Stimulated activated CD4-positive, alpha-beta T cell treated with anti-CD3 and anti-CD28 coated beads, Interleukin-4, amount 100 ng/mL, for 4 hours (primary cell): ENCODE data around the gene PPP1R14B.

ENCODE experiments used
- DNase-seq, 2 experiments: peaks; one replicate each; pipeline ENCODE4 v3.0.0-alpha.2; 2020

Gene PPP1R14B

DNA sequence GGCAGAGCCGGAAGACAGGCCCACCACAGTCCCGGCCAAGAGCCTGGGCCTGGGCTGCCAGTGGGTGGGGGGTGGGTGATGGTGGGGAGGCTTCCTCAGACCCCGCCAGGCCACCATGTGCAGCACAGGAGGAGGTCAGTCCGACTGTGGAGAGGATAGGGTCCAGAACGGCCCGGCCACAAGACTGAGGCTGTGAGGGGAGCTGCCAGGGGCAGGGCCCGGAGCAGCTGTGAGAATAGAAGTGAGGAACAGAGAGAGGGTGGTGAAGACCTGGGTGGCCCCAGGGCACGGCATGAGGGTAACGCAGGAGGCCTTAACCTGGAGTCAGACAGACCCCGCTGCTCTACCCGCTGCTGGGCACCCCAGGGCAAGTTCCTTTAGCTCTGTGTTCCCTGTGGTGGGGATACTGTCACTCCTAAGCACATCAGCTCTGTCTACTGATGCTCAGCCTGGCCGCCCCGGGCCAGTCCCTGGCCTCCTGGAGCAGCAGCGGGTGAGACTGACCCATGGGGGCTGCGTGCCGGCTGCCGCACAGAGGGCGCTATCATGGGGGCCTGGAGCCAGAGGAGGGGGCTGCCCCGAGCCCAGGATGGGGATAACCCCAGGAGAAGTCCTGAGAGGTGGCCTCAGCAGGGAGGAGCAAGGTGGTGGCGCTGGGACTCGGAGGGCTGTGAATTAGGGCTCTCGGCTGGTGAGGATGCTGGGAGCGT, 38.5 kb downstream of the PPP1R14B start:
- no peak for DNase-seq

DNA sequence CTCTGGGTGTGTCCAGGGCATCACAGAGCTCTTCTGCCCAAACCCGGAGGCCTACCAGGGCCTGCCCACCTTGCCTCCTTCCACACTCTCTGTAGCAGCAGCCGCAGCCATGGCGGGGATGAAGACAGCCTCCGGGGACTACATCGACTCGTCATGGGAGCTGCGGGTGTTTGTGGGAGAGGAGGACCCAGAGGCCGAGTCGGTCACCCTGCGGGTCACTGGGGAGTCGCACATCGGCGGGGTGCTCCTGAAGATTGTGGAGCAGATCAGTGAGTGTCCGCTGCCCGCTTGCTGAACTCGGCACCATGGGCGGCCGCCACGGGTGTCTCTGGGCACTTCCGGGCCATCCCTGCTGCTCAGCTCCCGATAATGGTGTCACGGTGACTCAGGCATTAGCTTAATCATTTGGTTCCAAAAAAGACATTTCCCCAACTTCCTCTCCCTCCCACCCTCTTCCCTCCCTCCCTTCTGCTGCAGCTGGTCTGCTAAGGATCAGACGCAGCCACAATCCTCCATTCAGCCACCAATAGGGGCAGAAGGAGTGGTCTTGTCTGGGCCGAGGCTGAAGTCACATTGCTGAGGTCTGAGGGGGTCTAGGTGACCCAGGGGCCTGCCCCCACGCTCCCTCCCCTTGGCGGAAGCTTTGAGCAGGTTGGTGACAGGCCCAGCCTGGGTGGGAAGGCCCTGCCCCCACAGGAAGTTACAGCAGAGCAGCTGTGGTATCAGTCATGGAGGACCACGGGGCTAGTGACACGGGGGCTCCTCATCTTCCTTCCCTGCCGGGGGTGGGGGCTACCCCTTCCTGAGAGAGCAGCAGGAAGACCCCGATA, 39.3 kb downstream of the PPP1R14B start:
- peak; percentile 75 to 89 for DNase-seq

DNA sequence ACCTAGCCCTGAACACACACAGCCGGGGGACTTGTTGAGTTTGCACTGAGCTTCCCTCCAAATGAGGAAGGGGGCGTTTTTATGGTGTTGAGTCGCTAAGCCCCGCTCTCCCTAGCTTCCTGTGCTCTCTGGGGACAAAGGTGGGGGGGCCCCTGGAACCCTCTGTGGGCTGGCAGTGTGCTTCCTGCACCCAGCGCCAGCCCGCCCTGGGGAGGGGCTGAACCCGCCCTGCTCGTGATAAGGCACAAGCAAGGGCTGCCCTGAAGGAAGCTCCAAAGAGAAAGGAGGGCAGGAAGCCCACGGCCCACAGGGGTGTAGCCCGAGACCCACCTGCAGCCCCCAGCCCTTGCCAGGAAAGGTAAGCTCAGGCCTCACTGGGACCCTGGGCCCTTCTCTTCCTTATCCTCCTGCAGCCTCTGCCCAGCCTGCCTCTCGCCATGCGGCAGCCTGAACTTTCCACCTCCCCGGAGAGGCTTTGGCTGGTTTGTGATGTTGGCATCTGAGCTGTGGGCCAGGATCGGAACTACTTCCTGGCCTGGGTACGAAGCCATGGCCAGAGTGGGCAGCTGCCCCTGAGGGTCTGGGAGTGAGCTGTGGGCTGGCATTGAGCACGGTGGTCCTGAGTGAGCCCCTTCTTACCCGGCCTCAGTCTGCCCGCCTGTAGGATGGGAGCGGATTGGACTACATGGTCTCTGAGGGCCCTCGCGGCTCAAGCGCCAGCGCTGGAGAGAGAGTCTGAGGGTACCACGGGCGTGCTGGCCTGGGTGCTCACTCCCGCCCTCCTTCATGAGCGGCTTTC, 40.1 kb downstream of the PPP1R14B start, which contains the start of gene FERMT3:
TSS of gene FERMT3 (plus strand) at position 265 of the 799 bp plus-strand sequence. CDS start 644 bp downstream, outside the sequence.
- peak; percentile 78 to 82 for DNase-seq

DNA sequence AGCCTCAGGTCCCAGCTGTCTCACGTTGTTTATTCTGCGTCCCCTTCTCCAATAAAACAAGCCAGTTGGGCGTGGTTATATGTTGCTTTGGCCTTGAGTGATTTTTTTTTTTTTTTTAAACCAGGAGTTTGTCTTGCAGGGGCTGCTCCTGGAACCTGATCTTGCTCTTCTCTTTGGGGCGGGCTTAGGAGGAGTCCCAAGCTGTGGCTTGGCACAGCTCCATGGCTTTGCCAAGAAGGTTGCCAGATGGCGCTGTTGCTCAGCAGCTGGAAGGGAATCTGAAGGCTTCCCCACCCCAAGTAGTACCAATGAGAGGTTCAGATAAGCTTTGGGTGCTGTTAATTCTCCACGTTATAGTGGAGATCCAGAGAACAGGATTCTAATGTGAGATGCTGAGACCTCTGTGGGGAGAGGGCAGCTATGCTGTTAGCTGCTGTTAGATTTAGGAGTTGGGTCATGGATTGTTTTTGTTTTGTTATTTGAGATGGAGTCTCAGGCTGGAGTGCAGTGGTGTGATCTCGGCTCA, 42.2 kb downstream of the PPP1R14B start:
- peak; percentile 67 to 81 for DNase-seq

DNA sequence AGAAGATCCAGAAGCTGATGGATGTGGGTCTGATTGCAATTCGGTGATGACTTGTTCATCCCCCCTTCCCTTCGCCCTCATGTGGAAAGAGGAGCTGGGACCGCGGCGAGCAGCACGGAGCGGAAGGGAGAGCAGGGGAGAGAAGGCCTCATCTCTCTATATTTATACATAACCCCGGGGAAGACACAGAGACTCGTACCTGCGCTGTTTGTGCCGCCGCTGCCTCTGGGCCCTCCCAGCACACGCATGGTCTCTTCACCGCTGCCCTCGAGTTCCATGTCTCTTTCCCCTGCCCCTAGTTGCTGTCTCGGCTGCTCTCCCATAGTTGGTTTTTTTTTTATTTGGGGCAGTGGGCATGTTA, 42.7 kb downstream of the PPP1R14B start:
- no peak for DNase-seq

DNA sequence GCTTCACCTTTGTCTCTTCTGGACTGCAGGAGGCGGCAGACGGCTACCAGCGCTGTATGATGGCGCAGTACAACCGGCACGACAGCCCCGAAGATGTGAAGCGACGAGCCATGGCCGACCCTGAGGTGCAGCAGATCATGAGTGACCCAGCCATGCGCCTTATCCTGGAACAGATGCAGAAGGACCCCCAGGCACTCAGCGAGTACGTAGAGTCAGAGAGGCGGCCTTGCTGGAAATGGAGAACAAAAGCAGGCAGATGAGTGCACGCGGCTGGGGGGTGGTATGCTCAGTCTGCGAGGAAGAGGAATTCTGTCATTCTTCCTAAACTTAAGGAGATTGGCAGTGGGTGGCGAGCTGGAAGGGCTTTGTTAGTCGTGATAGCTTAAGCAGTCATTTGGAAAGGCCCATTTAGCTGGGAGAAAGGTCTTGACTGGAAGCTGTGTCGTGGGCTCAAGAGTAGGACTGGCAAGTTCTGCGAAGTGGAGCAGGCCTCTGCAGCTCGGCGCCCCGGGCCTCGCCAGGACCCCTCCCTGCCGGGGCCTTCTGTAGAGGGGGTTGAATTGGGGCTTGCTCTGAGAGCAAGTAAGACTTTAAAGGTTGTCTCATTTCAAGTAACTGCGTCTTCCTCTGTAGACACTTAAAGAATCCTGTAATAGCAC, 43.2 kb downstream of the PPP1R14B start:
- DNase-seq, result no peak

DNA sequence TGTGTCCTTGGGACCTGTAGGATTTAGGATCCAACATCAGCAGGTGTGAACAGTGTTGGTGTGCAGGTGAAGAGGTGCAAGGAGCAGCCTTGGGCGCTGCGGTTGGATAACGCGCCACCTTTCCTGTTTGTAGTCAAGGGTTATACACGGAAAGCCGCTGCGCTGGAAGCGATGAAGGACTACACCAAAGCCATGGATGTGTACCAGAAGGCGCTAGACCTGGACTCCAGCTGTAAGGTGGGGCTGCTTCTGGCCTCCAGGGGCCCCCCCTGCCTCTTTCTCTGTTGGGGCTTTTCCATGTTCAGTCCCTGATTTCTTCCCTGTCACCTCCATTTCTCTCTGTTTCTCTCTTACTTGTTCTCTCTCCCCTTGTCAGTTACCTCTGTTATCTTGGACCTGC, 43.8 kb downstream of the PPP1R14B start:
- no peak for DNase-seq

DNA sequence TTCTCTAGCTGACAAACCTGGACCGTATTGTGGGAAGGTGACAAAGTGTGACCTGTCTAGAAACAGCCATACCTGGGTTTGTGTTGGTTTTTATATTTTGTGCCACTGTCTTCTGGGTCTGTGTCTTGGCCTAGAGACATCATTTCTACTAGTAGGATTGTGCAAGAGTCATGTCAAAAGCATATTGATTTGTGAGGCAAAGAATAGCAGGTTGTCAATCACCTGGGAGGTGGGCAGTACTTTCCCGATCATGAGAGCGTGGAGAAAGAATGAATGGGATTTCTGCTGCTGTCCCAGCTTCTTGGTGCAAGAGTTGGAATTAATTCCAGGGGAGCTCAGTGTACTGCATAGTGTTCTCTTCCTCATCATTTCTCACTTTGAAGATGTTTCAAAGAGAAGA, 45.2 kb downstream of the PPP1R14B start:
- DNase-seq, result no peak

DNA sequence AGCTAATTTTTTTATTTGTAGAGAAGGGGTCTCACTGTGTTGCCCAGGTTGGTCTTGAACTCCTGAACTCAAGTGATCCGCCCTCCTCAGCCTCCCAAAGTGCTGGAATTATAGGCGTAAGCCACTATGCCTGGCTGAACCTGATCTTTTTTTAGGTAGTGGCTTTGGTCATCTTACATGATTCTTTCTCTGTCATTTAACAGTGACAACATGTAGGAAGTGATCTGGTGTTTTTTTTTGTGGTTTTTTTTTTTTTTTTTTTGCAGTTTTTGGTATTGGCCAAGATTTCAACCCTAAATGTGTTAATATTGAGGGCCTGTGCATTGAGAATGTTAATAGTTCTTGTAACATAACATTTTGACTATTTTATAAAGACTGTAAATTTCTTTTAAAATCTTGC, 48.2 kb downstream of the PPP1R14B start:
- DNase-seq, result no peak

DNA sequence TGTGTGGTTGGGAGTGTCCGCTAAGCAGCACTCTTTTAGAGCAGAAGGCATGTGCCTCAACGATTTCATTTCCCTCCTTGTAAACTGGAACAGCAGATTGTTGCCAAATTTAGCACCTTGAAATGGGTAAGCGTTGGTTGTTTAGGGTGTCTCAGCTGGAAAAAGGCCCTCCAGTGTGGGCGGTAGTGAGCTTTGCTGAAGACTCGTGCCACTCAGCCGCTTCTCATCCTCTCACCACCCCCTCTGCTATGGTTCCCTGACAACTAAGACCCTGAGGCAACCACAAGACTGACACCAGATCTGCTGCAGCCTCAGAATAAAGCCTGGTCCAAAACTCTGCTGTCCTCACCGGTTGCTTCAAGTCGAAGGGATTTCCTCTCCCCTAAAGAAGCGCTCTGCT, 50.1 kb downstream of the PPP1R14B start:
- DNase-seq, result no peak
